ENCODE data around the gene ARPC4. TPM values are rescaled to one million over a fixed set of nuclear protein-coding genes. Genes with fewer than 3 reads are reported as not detected.

ARPC4 gene
- total and polyA plus RNA-seq, 5 experiments from 2014 or later: 134 to 229 (median 201) TPM

GRCh38 chr3:9810433-9810770 is 17.5 kb downstream of the ARPC4 start:
- Mint-ChIP-seq H3K4me3 (peak overlapping the region; percentile 65 to 93 (median 88)), H3K27me3 (no peaks in the 10 kb centered on the region), H3K4me1 (peaks cover 30 to 41% (median 37%) of the 10 kb centered on the region in 4 donors), H3K9me3 (no peaks in the 10 kb centered on the region), H3K27ac (peak overlapping the region; percentile 31 to 95 (median 85)), H3K36me3 (peaks cover 0 to 24% (median 8%) of the 10 kb centered on the region in 3 donors)
- ATAC-seq (no peak), DNase-seq (no peak)
- POLR2A ChIA-PET: interaction anchor here (0.6 to 2.7 kb wide), 6 partner anchors 15 to 142 kb away, joined by 3 to 23 read pairs (median 3); partner anchors contain the start of genes ARPC4, CRELD1, PRRT3 and TADA3

- POLR2A ChIA-PET: interaction anchor here (1.1 kb wide), 1 partner anchor 122 kb away, joined by 3 read pairs; the partner anchor contains the start of gene CRELD1
- Mint-ChIP-seq H3K9me3 (no peaks in the 10 kb centered on the region), H3K27ac (peak overlapping the region; percentile 31 to 95 (median 87)), H3K4me3 (peak overlapping the region; percentile 65 to 93 (median 88)), H3K36me3 (peaks cover 0 to 19% (median 8%) of the 10 kb centered on the region in 3 donors), H3K4me1 (peaks cover 29 to 41% (median 37%) of the 10 kb centered on the region in 4 donors), H3K27me3 (no peaks in the 10 kb centered on the region)
- DNase-seq (no peak), ATAC-seq (no peak)
These were observed 18.0 kb downstream of the ARPC4 start for GRCh38 chr3:9810846-9811245.

GRCh38 chr3:9812870-9813483 is 20.1 kb downstream of the ARPC4 start:
- H3K9me3 Mint-ChIP-seq: no peaks in the 10 kb centered on the region
- no peak overlapping the region for H3K4me3 Mint-ChIP-seq
- no peaks in the 10 kb centered on the region for H3K27me3 Mint-ChIP-seq
- ATAC-seq (no peak), DNase-seq (no peak)
- peaks cover 26 to 35% (median 30%) of the 10 kb centered on the region in 4 donors for H3K4me1 Mint-ChIP-seq
- H3K36me3 Mint-ChIP-seq: peaks cover 0 to 7% (median 4%) of the 10 kb centered on the region in 3 donors
- H3K27ac Mint-ChIP-seq: peak overlapping the region in 1 of 10 donors; percentile 57
- POLR2A ChIA-PET: interaction anchor here (1.6 kb wide), 1 partner anchor 20 kb away, joined by 4 read pairs; the partner anchor contains the start of genes ARPC4 and TADA3

- Mint-ChIP-seq H3K27me3 (no peaks in the 10 kb centered on the region), H3K27ac (peak overlapping the region in 2 of 10 donors; percentile 8 to 40)
- POLR2A ChIA-PET: interaction anchor here (1.1 to 1.5 kb wide), 2 partner anchors 12 to 23 kb away, joined by 3 read pairs; partner anchors contain the start of gene ARPC4
These were observed 23.1 kb downstream of the ARPC4 start for GRCh38 chr3:9815986-9816385.

DNA sequence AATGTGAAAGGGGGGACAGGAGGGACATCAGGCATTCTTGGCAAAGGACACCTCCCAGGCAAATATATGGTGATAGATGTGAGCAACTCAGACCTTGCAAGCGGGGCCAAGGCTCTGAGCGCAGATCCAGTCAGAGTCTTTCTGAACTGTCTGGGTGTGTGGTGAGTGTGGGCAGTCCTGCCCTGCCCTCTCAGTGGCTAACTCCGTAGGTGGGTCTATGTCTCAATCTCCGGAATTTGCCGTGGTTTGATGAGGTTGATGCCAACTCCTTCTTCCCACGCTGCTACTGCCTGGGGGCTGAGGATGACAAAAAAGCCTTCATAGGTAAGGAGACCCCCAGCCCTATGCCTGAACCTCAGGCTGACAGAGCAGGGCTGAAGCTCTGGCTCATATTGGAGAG is 24.6 kb downstream of the ARPC4 start:
- no peak for DNase-seq
- no peak for ATAC-seq
- Mint-ChIP-seq H3K36me3 (peaks cover 0 to 6% (median 0%) of the 10 kb centered on the region in 3 donors), H3K27me3 (no peaks in the 10 kb centered on the region), H3K4me1 (peaks cover 0 to 5% (median 0%) of the 10 kb centered on the region in 4 donors), H3K9me3 (no peaks in the 10 kb centered on the region), H3K4me3 (no peak overlapping the region), H3K27ac (no peak overlapping the region)
- POLR2A ChIA-PET: no interaction called here

More at GRCh38 chr3:9815986-9816385, 23.1 kb downstream of the ARPC4 start:
- DNase-seq (no peak), ATAC-seq (no peak)
- peak overlapping the region in 1 of 10 donors; percentile 20 for H3K4me3 Mint-ChIP-seq
- H3K9me3 Mint-ChIP-seq: no peaks in the 10 kb centered on the region
- H3K4me1 Mint-ChIP-seq: peaks cover 6 to 13% (median 8%) of the 10 kb centered on the region in 4 donors
- peaks cover 0 to 6% (median 0%) of the 10 kb centered on the region in 3 donors for H3K36me3 Mint-ChIP-seq

GRCh38 chr3:9818666-9819335 is 25.9 kb downstream of the ARPC4 start:
- peak overlapping the region in 1 of 10 donors; percentile 45 for H3K27ac Mint-ChIP-seq
- H3K9me3 Mint-ChIP-seq: no peaks in the 10 kb centered on the region
- ATAC-seq: no peak

DNA sequence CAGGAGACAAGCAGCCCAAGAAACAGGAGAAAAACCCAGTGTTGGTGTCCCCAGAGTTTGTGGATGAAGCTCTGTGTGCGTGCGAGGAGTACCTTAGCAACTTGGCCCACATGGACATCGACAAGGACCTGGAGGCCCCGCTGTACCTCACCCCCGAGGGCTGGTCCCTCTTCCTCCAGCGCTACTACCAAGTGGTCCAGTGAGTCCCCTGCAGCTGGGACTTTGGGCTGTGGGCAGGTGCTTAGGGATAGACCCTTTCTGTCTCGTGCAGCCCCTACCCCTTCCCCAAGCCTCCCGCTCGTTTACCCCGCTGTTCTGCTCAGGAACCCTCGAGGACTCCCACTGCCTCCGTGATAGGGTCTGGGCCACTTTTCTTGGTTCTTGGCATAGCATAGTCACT is 27.7 kb downstream of the ARPC4 start:
- no peaks in the 10 kb centered on the region for H3K9me3 Mint-ChIP-seq
- H3K36me3 Mint-ChIP-seq: peaks cover 0 to 2% (median 0%) of the 10 kb centered on the region in 3 donors
- no peak overlapping the region for H3K4me3 Mint-ChIP-seq
- ATAC-seq: no peak
- peaks cover 0 to 4% (median 0%) of the 10 kb centered on the region in 4 donors for H3K4me1 Mint-ChIP-seq
- no peak for DNase-seq
- peak overlapping the region in 1 of 10 donors; percentile 28 for H3K27ac Mint-ChIP-seq
- H3K27me3 Mint-ChIP-seq: no peaks in the 10 kb centered on the region
- POLR2A ChIA-PET: no interaction called here

More at GRCh38 chr3:9818666-9819335, 25.9 kb downstream of the ARPC4 start:
- Mint-ChIP-seq H3K4me3 (no peak overlapping the region), H3K27me3 (no peaks in the 10 kb centered on the region), H3K4me1 (peaks cover 0 to 3% (median 0%) of the 10 kb centered on the region in 4 donors), H3K36me3 (peaks cover 0 to 2% (median 0%) of the 10 kb centered on the region in 3 donors)
- POLR2A ChIA-PET: no interaction called here
- no peak for DNase-seq

GRCh38 chr3:9820946-9821345 is 28.1 kb downstream of the ARPC4 start:
- Mint-ChIP-seq H3K9me3 (no peaks in the 10 kb centered on the region), H3K4me1 (peaks cover 0 to 4% (median 0%) of the 10 kb centered on the region in 4 donors), H3K36me3 (peaks cover 0 to 2% (median 0%) of the 10 kb centered on the region in 3 donors), H3K4me3 (no peak overlapping the region), H3K27me3 (no peaks in the 10 kb centered on the region), H3K27ac (peak overlapping the region in 1 of 10 donors; percentile 52)
- ATAC-seq (peak in 1 of 2 donors; percentile 39), DNase-seq (no peak)
- POLR2A ChIA-PET: no interaction called here

GRCh38 chr3:9825451-9826040 is 32.7 kb downstream of the ARPC4 start:
- Mint-ChIP-seq H3K27me3 (no peaks in the 10 kb centered on the region), H3K4me3 (no peak overlapping the region), H3K36me3 (peaks cover 0 to 6% (median 3%) of the 10 kb centered on the region in 3 donors), H3K27ac (no peak overlapping the region), H3K4me1 (peaks cover 0 to 2% (median 0%) of the 10 kb centered on the region in 4 donors), H3K9me3 (no peaks in the 10 kb centered on the region)
- POLR2A ChIA-PET: interaction anchor here (0.7 to 1.0 kb wide), 2 partner anchors 16 to 45 kb away, joined by 3 to 6 read pairs; partner anchors contain the start of gene TTLL3
- DNase-seq: no peak
- ATAC-seq: no peak

DNA sequence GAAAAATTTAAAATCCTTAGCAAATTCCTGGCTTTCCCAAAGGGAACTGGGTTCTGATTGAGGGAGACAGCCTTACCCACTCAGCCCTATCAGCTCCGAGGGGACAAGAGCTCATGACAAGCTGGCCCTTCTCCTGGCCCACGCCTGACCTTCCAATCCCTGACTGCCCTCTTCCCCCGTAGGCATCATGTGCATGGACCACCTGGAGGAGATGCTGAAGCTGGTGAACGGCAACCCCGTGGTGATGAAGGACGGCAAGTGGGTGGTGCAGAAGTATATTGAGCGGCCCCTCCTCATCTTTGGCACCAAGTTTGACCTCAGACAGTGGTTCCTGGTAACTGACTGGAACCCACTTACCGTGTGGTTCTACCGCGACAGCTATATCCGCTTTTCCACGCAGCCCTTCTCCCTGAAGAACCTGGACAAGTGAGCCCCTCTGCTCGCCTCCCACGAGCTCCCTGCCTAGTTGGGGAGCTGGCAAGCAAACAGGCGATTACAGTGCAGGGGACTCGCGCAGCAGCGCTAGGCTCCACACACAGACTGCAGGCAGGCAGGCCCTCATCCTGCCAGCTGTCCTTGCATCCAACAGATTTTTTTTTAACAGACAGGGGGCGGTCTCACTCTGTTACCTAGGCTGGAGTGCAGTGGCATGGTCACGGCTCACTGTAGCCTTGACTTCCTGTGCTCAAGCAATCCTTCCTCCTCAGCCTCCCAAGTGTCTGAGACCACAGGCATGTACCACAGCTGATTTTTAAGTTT is 34.1 kb downstream of the ARPC4 start:
- H3K4me3 Mint-ChIP-seq: no peak overlapping the region
- ATAC-seq (peak in 1 of 2 donors; percentile 39), DNase-seq (no peak)
- no peaks in the 10 kb centered on the region for H3K9me3 Mint-ChIP-seq
- no peak overlapping the region for H3K27ac Mint-ChIP-seq
- POLR2A ChIA-PET: interaction anchor here (1.3 kb wide), 1 partner anchor 17 kb away, joined by 3 read pairs; the partner anchor contains the start of gene RPUSD3
- peaks cover 0 to 13% (median 3%) of the 10 kb centered on the region in 3 donors for H3K36me3 Mint-ChIP-seq
- no peaks in the 10 kb centered on the region for H3K27me3 Mint-ChIP-seq
- peaks cover 6 to 10% (median 7%) of the 10 kb centered on the region in 4 donors for H3K4me1 Mint-ChIP-seq

DNA sequence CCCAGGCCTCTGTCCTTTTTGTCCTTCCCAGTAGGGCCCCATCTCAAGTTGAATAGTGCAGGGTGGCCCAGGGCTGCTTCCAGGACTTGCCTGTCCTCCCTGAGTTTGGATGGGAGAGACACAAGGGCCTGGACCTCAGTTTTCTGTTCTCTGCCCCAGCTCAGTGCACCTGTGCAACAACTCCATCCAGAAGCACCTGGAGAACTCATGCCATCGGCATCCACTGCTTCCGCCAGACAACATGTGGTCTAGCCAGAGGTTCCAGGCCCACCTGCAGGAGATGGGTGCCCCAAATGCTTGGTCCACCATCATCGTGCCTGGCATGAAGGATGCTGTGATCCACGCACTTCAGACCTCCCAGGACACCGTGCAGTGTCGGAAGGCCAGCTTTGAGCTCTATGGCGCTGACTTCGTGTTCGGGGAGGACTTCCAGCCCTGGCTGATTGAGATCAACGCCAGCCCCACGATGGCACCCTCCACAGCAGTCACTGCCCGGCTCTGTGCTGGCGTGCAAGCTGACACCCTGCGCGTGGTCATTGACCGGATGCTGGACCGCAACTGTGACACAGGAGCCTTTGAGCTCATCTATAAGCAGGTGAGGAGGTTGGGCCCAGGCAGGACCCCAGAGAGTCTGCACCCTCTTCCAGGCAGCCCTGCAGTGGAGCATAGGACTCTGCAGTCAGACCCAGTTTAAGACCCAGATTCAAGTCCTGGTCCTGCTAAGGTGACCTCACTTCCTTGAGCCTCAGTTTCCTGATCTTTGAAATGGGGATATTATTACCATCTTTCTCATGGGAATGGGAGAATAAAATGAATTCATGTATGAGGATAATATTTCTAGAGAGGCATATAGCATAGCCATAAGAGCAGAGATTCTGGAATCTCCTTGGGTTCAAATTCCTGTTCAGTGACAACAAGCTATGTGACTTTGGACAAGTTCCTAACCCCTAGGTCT is 36.2 kb downstream of the ARPC4 start:
- H3K27me3 Mint-ChIP-seq: no peaks in the 10 kb centered on the region
- no peak overlapping the region for H3K4me3 Mint-ChIP-seq
- no peak for DNase-seq
- peaks cover 0 to 17% (median 3%) of the 10 kb centered on the region in 3 donors for H3K36me3 Mint-ChIP-seq
- ATAC-seq: no peak
- peaks cover 5 to 10% (median 7%) of the 10 kb centered on the region in 4 donors for H3K4me1 Mint-ChIP-seq
- peak overlapping the region in 1 of 10 donors; percentile 34 for H3K27ac Mint-ChIP-seq
- POLR2A ChIA-PET: interaction anchor here (0.7 kb wide), 1 partner anchor 17 kb away, joined by 3 read pairs; no protein-coding TSS in a partner anchor
- H3K9me3 Mint-ChIP-seq: no peaks in the 10 kb centered on the region
